Activated CD8-positive, alpha-beta memory T cell treated with anti-CD3 and anti-CD28 coated beads, Interleukin-2, amount 10 ng/mL, durations not matched to agents 7 days and 5 days (primary cell): Measurements from ENCODE around the gene SLC12A8. TPM values are rescaled to one million over a fixed set of nuclear protein-coding genes. Genes with fewer than 3 reads are reported as not detected.

Source experiments
- ATAC-seq: fragments of 150-1000 bp; cut with Tn5 transposase; one replicate; pipeline ENCODE4 v1.10.0; 2021; ENCODE audit warnings: moderate library complexity
- CTCF ChIA-PET: fragments of 350-600 bp; sonication (Branson Sonifier 250); formaldehyde crosslinking; loops from one replicate; lab custom pipeline; 2021; ENCODE audit warnings: antibody characterized with exemption; lab: Charles Lee
- DNase-seq: peaks from one replicate; pipeline ENCODE4 v3.0.0-alpha.2; 2020
- H3K27ac Mint-ChIP-seq: one replicate; pipeline ENCODE4 v1.8.0; 2021; ENCODE audit warnings: mild to moderate bottlenecking, mixed read lengths
- H3K27me3 Mint-ChIP-seq: one replicate; pipeline ENCODE4 v1.8.0; 2021; ENCODE audit warnings: mixed read lengths
- H3K36me3 Mint-ChIP-seq: one replicate; pipeline ENCODE4 v1.8.0; 2021; ENCODE audit warnings: mild to moderate bottlenecking, mixed read lengths
- H3K4me1 Mint-ChIP-seq: one replicate; pipeline ENCODE4 v1.8.0; 2021; ENCODE audit warnings: mixed read lengths
- H3K4me3 Mint-ChIP-seq: one replicate; pipeline ENCODE4 v1.8.0; 2021; ENCODE audit warnings: mild to moderate bottlenecking, moderate library complexity, mixed read lengths
- H3K9me3 Mint-ChIP-seq: one replicate; pipeline ENCODE4 v1.8.0; 2022; ENCODE audit warnings: low read depth, mixed read lengths
- total RNA-seq, 2 experiments: library from RNA; stranded (reverse); gene quantifications; one replicate each; pipeline ENCODE4 v1.2.3, GENCODE V29; 2021

SLC12A8 gene
- total RNA-seq, 2 experiments from 2014 or later: 1.3 to 4.3 TPM

DNA sequence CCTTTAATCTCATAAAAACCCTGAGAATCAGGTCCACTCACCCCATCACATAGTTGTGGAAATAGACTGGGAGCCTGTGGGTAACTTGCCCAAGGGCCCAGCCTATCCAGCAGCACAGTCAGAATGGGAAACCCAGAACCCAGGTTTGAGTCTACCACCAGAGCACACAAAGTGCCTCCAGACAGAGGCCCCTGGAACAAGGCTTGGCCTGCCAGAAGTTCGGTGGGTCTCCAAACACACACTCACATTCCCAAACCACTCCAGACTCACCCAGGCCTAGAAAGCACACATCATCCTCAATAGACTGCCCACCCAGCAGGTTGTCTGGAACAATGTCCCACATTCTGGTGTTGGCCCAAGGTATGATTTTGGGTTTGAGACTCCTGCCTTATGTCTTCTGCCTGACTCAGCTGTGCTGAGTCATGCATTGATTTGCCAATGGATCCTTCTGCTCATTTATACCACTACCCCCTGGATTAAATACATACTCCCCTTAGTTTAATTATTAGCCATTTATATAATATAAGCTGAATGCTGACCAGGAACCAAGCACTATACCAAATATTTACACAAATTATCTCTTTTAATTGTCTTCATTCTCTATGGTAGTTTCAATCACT, 4.5 kb downstream of the SLC12A8 start:
- Mint-ChIP-seq H3K36me3 (no peaks in the 10 kb centered on the region), H3K9me3 (no peaks in the 10 kb centered on the region), H3K27me3 (peaks cover 49% of the 10 kb centered on the region), H3K4me3 (no peak overlapping the region), H3K4me1 (no peaks in the 10 kb centered on the region), H3K27ac (no peak overlapping the region)
- ATAC-seq (no peak), DNase-seq (peak; percentile 18)
- CTCF ChIA-PET: no interaction called here

DNA sequence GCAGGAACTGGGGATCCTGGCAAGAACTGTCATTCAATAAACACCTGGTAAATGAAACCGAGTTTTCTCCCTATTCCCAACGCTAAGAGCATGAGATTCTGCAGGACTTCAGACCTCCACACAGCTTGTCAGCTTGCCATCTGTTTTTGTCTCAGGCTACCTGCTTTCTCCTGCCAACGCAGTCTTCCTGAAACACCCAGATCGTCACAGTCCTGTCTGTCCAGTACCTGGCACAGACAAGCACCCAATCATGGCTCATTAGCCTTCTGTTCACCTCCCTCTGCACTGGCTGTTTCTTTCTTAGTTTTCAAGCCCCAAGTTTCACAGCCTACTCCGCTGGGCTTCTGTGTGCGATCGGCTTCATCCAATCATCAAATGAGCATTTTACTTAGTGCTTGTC, 5.0 kb downstream of the SLC12A8 start:
- no peak for ATAC-seq
- H3K9me3 Mint-ChIP-seq: no peaks in the 10 kb centered on the region
- H3K36me3 Mint-ChIP-seq: no peaks in the 10 kb centered on the region
- H3K4me3 Mint-ChIP-seq: no peak overlapping the region
- DNase-seq: peak; percentile 11
- no peaks in the 10 kb centered on the region for H3K4me1 Mint-ChIP-seq
- H3K27me3 Mint-ChIP-seq: peaks cover 45% of the 10 kb centered on the region
- H3K27ac Mint-ChIP-seq: no peak overlapping the region
- CTCF ChIA-PET: no interaction called here

DNA sequence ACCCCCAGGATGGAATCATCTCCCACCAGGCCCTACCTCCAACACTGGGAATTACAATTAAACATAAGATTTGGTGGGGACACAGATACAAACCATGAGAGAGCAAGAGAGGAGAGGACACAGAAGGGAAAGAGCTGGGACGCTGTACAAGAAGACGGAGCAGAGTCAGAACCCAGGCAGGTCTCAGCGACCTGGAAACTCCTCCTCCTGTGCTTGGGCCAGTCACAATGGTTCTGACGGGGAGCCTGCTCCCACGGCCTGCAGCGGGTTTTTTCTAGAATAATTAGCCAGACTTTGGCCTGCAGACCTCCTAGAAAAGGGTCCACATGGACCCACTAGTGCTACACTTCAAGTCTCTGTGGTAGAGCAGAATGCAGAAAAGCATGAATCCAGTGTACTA, 5.6 kb downstream of the SLC12A8 start:
- no peak overlapping the region for H3K4me3 Mint-ChIP-seq
- no peaks in the 10 kb centered on the region for H3K9me3 Mint-ChIP-seq
- H3K36me3 Mint-ChIP-seq: no peaks in the 10 kb centered on the region
- peaks cover 43% of the 10 kb centered on the region for H3K27me3 Mint-ChIP-seq
- DNase-seq (peak; percentile 9), ATAC-seq (no peak)
- no peak overlapping the region for H3K27ac Mint-ChIP-seq
- CTCF ChIA-PET: no interaction called here
- peaks cover 2% of the 10 kb centered on the region for H3K4me1 Mint-ChIP-seq

GRCh38 chr3:125203731-125204130, 8.8 kb downstream of the SLC12A8 start:
- H3K9me3 Mint-ChIP-seq: no peaks in the 10 kb centered on the region
- H3K4me3 Mint-ChIP-seq: no peak overlapping the region
- H3K36me3 Mint-ChIP-seq: no peaks in the 10 kb centered on the region
- no peak overlapping the region for H3K27ac Mint-ChIP-seq
- CTCF ChIA-PET: interaction anchor here (0.7 to 1.2 kb wide), 2 partner anchors 242 to 276 kb away, joined by 3 to 4 read pairs; no protein-coding TSS in a partner anchor
- H3K27me3 Mint-ChIP-seq: peaks cover 18% of the 10 kb centered on the region
- no peak for ATAC-seq
- H3K4me1 Mint-ChIP-seq: peaks cover 11% of the 10 kb centered on the region
- DNase-seq: no peak

DNA sequence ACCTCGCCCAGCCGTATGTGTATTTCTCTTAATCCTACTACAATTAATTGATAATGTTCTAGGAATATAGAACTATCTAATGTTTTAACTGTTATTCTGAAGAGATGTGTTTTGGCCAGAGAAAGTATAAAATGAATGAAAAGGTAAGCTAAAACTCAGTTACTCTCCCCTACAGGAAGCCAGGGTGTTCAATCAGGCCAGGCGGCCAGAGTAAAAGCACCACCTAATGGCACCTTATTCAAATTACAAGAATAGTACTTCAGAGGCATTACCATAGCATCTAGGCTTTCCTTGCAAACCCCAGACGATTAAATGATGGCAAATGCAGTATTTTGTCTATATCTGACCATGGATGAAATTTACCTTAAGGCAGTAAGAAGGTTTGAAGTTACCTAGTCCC, 10.4 kb downstream of the SLC12A8 start:
- CTCF ChIA-PET: interaction anchor here (0.7 to 1.6 kb wide), 8 partner anchors 12 to 441 kb away, joined by 3 to 7 read pairs (median 4); no protein-coding TSS in a partner anchor
- ATAC-seq (no peak), DNase-seq (no peak)
- no peaks in the 10 kb centered on the region for H3K36me3 Mint-ChIP-seq
- H3K27me3 Mint-ChIP-seq: peaks cover 21% of the 10 kb centered on the region
- no peak overlapping the region for H3K27ac Mint-ChIP-seq
- H3K4me1 Mint-ChIP-seq: peaks cover 11% of the 10 kb centered on the region
- no peaks in the 10 kb centered on the region for H3K9me3 Mint-ChIP-seq
- H3K4me3 Mint-ChIP-seq: no peak overlapping the region

GRCh38 chr3:125200731-125201139, 11.8 kb downstream of the SLC12A8 start:
- no peak overlapping the region for H3K4me3 Mint-ChIP-seq
- H3K27me3 Mint-ChIP-seq: peaks cover 33% of the 10 kb centered on the region
- DNase-seq: no peak
- peaks cover 11% of the 10 kb centered on the region for H3K4me1 Mint-ChIP-seq
- ATAC-seq: no peak
- peak overlapping the region; percentile 24 for H3K27ac Mint-ChIP-seq
- no peaks in the 10 kb centered on the region for H3K9me3 Mint-ChIP-seq
- H3K36me3 Mint-ChIP-seq: no peaks in the 10 kb centered on the region
- CTCF ChIA-PET: no interaction called here

DNA sequence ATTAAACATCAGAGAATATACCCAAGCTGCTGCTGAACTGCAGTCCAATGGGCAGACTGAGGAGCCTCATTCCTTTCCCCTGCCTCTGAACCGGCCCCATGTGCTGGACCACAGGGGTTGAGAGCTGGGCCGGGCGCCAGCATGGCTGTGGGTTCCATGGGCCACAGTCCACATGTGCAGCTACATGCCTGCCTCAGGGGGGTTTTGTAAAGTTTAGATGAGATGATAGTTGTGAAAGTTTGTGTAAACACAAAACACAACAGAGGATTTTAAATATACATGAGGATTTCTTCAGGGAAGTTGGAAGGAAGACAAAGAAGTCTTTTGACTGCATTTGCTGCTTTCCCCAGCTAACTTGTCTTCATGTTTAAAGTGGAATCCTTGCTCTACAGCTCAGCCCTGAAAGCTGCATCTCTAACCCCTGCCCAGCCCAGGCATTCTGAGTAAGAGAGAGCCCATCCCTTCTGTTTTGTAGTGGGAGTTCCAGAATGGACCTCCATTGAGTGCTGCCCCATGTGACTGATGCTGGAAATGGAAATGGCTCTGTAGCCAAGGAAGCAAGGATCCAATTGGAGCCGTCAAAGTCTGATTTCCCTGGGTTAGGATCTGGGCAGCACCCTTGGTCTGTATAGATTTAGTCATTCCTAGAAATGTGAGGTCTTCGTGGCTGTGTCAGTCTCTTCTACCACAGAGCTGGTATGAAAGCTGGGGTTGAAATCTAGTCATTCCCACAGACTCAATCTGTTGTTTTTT, 17.5 kb downstream of the SLC12A8 start:
- H3K4me1 Mint-ChIP-seq: peaks cover 12% of the 10 kb centered on the region
- no peak overlapping the region for H3K4me3 Mint-ChIP-seq
- no peak overlapping the region for H3K27ac Mint-ChIP-seq
- H3K36me3 Mint-ChIP-seq: no peaks in the 10 kb centered on the region
- no peaks in the 10 kb centered on the region for H3K9me3 Mint-ChIP-seq
- ATAC-seq (no peak), DNase-seq (peak; percentile 37)
- CTCF ChIA-PET: no interaction called here
- H3K27me3 Mint-ChIP-seq: peaks cover 51% of the 10 kb centered on the region

DNA sequence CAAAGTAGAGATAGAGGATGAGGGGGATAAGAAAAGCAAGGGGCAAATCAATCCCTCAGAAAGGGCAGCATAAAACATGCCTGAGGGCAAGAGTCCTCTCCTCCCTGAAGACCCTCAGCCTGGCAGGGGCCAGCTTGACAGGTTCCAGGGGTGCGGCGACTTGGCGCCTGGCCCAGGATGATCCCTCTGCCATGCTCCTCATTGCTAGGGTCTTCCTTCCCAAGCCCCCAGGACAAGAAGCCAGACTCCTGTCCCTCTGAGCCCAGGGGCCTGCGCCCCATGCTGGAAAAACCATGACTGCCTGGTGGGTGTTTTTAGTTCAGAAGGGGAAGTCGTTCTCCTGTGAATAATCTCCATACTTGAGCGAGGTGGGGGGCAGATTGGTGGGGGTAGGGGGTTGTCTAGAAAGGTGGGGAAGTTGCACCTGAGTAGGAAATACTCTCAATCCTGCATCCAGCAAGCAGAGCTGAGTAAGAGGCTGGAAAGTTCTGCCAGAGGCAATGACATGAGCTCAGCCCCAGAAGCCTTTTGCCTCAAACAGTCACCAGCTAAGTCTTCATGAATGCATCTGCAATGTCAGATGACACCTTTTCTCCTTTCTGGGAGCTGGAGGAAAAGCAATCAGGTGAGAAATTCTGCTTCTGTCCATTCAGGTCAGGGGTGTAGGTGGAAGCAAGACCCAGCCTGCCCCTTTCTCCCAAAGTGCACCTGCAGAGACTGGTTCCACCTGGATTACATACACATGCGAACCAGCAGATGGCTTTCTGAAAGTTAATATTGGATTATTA, 18.3 kb downstream of the SLC12A8 start:
- CTCF ChIA-PET: interaction anchor here (1.4 kb wide), 1 partner anchor 15 kb away, joined by 3 read pairs; no protein-coding TSS in a partner anchor
- peaks cover 12% of the 10 kb centered on the region for H3K4me1 Mint-ChIP-seq
- no peak overlapping the region for H3K27ac Mint-ChIP-seq
- no peaks in the 10 kb centered on the region for H3K36me3 Mint-ChIP-seq
- DNase-seq (no peak), ATAC-seq (no peak)
- no peak overlapping the region for H3K4me3 Mint-ChIP-seq
- no peaks in the 10 kb centered on the region for H3K9me3 Mint-ChIP-seq
- peaks cover 51% of the 10 kb centered on the region for H3K27me3 Mint-ChIP-seq

GRCh38 chr3:125192190-125193035, 20.1 kb downstream of the SLC12A8 start:
- Mint-ChIP-seq H3K36me3 (no peaks in the 10 kb centered on the region), H3K4me1 (peaks cover 12% of the 10 kb centered on the region), H3K27me3 (peaks cover 48% of the 10 kb centered on the region), H3K4me3 (no peak overlapping the region), H3K27ac (no peak overlapping the region), H3K9me3 (no peaks in the 10 kb centered on the region)
- CTCF ChIA-PET: no interaction called here
- ATAC-seq (peak; percentile 30), DNase-seq (no peak)

GRCh38 chr3:125191730-125192129, 20.8 kb downstream of the SLC12A8 start:
- H3K4me1 Mint-ChIP-seq: peaks cover 12% of the 10 kb centered on the region
- DNase-seq (no peak), ATAC-seq (no peak)
- no peaks in the 10 kb centered on the region for H3K9me3 Mint-ChIP-seq
- H3K4me3 Mint-ChIP-seq: no peak overlapping the region
- no peak overlapping the region for H3K27ac Mint-ChIP-seq
- H3K36me3 Mint-ChIP-seq: no peaks in the 10 kb centered on the region
- H3K27me3 Mint-ChIP-seq: peaks cover 44% of the 10 kb centered on the region
- CTCF ChIA-PET: no interaction called here

GRCh38 chr3:125191256-125191655, 21.3 kb downstream of the SLC12A8 start:
- H3K4me1 Mint-ChIP-seq: peaks cover 12% of the 10 kb centered on the region
- H3K36me3 Mint-ChIP-seq: no peaks in the 10 kb centered on the region
- CTCF ChIA-PET: no interaction called here
- no peak overlapping the region for H3K27ac Mint-ChIP-seq
- ATAC-seq (no peak), DNase-seq (no peak)
- peaks cover 39% of the 10 kb centered on the region for H3K27me3 Mint-ChIP-seq
- no peaks in the 10 kb centered on the region for H3K9me3 Mint-ChIP-seq
- no peak overlapping the region for H3K4me3 Mint-ChIP-seq

- H3K9me3 Mint-ChIP-seq: no peaks in the 10 kb centered on the region
- H3K4me3 Mint-ChIP-seq: no peak overlapping the region
- CTCF ChIA-PET: interaction anchor here (1.3 kb wide), 1 partner anchor 12 kb away, joined by 3 read pairs; no protein-coding TSS in a partner anchor
- no peak overlapping the region for H3K27ac Mint-ChIP-seq
- peaks cover 12% of the 10 kb centered on the region for H3K4me1 Mint-ChIP-seq
- H3K36me3 Mint-ChIP-seq: no peaks in the 10 kb centered on the region
- peaks cover 35% of the 10 kb centered on the region for H3K27me3 Mint-ChIP-seq
- ATAC-seq (no peak), DNase-seq (no peak)
These were observed 21.8 kb downstream of the SLC12A8 start for GRCh38 chr3:125190786-125191185.
